Measurements from ENCODE around the gene SLC41A1. TPM values are rescaled to one million over a fixed set of nuclear protein-coding genes. Genes with fewer than 3 reads are reported as not detected.

SLC41A1 gene
- total and polyA plus RNA-seq, 2 experiments from 2014 or later: 15.3 to 16.8 TPM

DNA sequence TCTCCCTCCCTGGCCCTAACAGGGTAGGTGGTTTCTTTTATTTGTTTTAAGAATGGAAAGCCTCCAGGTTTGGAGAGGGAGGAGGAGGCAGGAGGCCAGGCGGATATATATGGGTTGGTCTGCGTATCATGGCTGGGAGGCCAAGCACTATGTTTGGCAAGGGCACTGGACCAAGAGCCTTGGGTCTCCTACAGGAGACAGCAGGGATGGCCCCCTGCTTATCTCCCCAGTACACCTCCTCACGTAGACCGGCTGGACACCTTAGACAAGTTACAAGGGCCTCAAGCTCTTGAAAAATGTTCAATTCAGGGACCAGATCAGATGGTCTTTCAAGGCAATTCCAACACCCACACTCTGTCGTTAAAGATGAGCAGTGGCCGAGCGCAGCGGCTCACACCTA, 10.9 kb downstream of the SLC41A1 start:
- Histone ChIP-seq H3K9me2 (replicated peaks; ENCODE audit: insufficient read depth) (no peaks in the 10 kb centered on the region), H3K79me2 (peaks cover 4% of the 10 kb centered on the region), H3K27ac (no peak overlapping the region), H3K27me3 (no peaks in the 10 kb centered on the region), H3K4me3 (no peak overlapping the region), H3K9me3 (ENCODE audit: low read depth) (no peaks in the 10 kb centered on the region), H2AFZ (no peak overlapping the region), H3K36me3 (replicated peaks; ENCODE audit: insufficient read depth, low read depth) (no peaks in the 10 kb centered on the region), H3K4me2 (no peak overlapping the region), H4K20me1 (ENCODE audit: insufficient read depth, poor library complexity, severe bottlenecking) (no peaks in the 10 kb centered on the region), H3K4me1 (ENCODE audit: insufficient read depth) (peaks cover 6% of the 10 kb centered on the region)
- DNase-seq (ENCODE audit: low spot score): no peak
- TF ChIP-seq, protein P1, sequence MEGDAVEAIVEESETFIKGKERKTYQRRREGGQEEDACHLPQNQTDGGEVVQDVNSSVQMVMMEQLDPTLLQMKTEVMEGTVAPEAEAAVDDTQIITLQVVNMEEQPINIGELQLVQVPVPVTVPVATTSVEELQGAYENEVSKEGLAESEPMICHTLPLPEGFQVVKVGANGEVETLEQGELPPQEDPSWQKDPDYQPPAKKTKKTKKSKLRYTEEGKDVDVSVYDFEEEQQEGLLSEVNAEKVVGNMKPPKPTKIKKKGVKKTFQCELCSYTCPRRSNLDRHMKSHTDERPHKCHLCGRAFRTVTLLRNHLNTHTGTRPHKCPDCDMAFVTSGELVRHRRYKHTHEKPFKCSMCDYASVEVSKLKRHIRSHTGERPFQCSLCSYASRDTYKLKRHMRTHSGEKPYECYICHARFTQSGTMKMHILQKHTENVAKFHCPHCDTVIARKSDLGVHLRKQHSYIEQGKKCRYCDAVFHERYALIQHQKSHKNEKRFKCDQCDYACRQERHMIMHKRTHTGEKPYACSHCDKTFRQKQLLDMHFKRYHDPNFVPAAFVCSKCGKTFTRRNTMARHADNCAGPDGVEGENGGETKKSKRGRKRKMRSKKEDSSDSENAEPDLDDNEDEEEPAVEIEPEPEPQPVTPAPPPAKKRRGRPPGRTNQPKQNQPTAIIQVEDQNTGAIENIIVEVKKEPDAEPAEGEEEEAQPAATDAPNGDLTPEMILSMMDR (IDR thresholded peaks at IDR 0.05; ENCODE audit: poor library complexity): no peak
- no peak for TF ChIP-seq EZH2phosphoT487 (IDR thresholded peaks at IDR 0.05; ENCODE audit: low read depth, severe bottlenecking, unreplicated experiment)
- no peak for TF ChIP-seq EZH2 (IDR thresholded peaks at IDR 0.05; ENCODE audit: borderline replicate concordance)
- 96% methylated on average over 8 of the region's 8 CpGs for WGBS (ENCODE audit: low lambda C conversion rate, missing lambda C conversion rate)

DNA sequence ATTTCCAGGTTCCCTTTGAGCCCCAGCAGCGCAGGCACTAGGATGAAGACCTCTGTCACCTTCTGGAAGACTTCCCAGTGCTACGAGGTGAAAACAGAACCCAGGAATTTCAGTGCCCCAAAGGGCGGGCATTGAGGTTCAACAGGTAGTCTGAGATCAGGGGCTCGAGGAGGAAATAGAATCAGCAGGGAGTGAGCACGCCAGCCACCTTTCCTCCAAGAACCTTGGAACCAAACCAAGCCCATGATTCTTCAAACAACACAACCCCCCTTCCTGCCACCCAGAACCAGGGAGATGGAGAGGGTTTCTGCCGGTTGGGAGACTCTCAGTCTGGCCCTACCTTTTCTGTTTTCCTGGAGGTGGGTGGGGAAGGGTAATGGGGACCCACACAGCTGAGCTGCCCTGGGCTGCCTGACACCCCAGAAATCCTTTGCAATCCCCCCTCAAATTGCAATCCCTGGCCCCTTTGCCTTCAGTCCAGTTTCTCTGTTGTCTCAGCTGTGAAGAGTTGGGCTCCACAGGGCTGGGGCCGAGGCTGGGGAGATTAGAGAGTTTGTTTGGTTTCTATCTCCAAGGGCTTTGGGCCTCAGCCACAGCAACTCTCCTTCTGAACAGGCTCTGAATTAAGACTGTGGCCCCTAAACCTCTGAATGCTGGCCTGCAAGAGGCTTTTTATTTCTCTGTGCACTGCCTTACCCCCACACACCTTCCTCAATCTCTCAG, 11.9 kb downstream of the SLC41A1 start:
- no peaks in the 10 kb centered on the region for H3K36me3 ChIP-seq (replicated peaks; ENCODE audit: insufficient read depth, low read depth)
- H3K79me2 ChIP-seq: no peaks in the 10 kb centered on the region
- H3K4me2 ChIP-seq: no peak overlapping the region
- H3K4me1 ChIP-seq (ENCODE audit: insufficient read depth): peaks cover 6% of the 10 kb centered on the region
- H3K9me2 ChIP-seq (replicated peaks; ENCODE audit: insufficient read depth): no peaks in the 10 kb centered on the region
- no peaks in the 10 kb centered on the region for H3K9me3 ChIP-seq (ENCODE audit: low read depth)
- TF ChIP-seq, protein P1 (IDR thresholded peaks at IDR 0.05; ENCODE audit: poor library complexity): no peak
- TF ChIP-seq EZH2 (IDR thresholded peaks at IDR 0.05; ENCODE audit: borderline replicate concordance) (no peak), EZH2phosphoT487 (IDR thresholded peaks at IDR 0.05; ENCODE audit: low read depth, severe bottlenecking, unreplicated experiment) (no peak)
- no peak for DNase-seq (ENCODE audit: low spot score)
- H3K27ac ChIP-seq: no peak overlapping the region
- H2AFZ ChIP-seq: no peak overlapping the region
- no peak overlapping the region for H3K4me3 ChIP-seq
- WGBS (ENCODE audit: low lambda C conversion rate, missing lambda C conversion rate): 80% methylated on average over 7 of the region's 7 CpGs
- no peaks in the 10 kb centered on the region for H3K27me3 ChIP-seq
- H4K20me1 ChIP-seq (ENCODE audit: insufficient read depth, poor library complexity, severe bottlenecking): no peaks in the 10 kb centered on the region

- no peak overlapping the region for H3K27ac ChIP-seq
- no peak overlapping the region for H3K4me3 ChIP-seq
- no peaks in the 10 kb centered on the region for H4K20me1 ChIP-seq (ENCODE audit: insufficient read depth, poor library complexity, severe bottlenecking)
- DNase-seq (ENCODE audit: low spot score): no peak
- no peaks in the 10 kb centered on the region for H3K36me3 ChIP-seq (replicated peaks; ENCODE audit: insufficient read depth, low read depth)
- 78% methylated on average over 7 of the region's 7 CpGs for WGBS (ENCODE audit: low lambda C conversion rate, missing lambda C conversion rate)
- peaks cover 6% of the 10 kb centered on the region for H3K4me1 ChIP-seq (ENCODE audit: insufficient read depth)
- H3K9me3 ChIP-seq (ENCODE audit: low read depth): no peaks in the 10 kb centered on the region
- no peak overlapping the region for H2AFZ ChIP-seq
- no peak overlapping the region for H3K4me2 ChIP-seq
- H3K9me2 ChIP-seq (replicated peaks; ENCODE audit: insufficient read depth): no peaks in the 10 kb centered on the region
- TF ChIP-seq EZH2 (IDR thresholded peaks at IDR 0.05; ENCODE audit: borderline replicate concordance) (no peak), EZH2phosphoT487 (IDR thresholded peaks at IDR 0.05; ENCODE audit: low read depth, severe bottlenecking, unreplicated experiment) (no peak)
- TF ChIP-seq, protein P1 (IDR thresholded peaks at IDR 0.05; ENCODE audit: poor library complexity): no peak
- H3K79me2 ChIP-seq: no peaks in the 10 kb centered on the region
- no peaks in the 10 kb centered on the region for H3K27me3 ChIP-seq
Observed at GRCh38 chr1:205800427-205800826, 12.6 kb downstream of the SLC41A1 start.
